ENCODE data around the gene MAP1LC3B.

MAP1LC3B gene

GRCh38 chr16:87411375-87412271 is 19.5 kb downstream of the MAP1LC3B start:
- DNase-seq: no peak

- no peak for DNase-seq
Measured at GRCh38 chr16:87412371-87412995, 20.3 kb downstream of the MAP1LC3B start.

DNA sequence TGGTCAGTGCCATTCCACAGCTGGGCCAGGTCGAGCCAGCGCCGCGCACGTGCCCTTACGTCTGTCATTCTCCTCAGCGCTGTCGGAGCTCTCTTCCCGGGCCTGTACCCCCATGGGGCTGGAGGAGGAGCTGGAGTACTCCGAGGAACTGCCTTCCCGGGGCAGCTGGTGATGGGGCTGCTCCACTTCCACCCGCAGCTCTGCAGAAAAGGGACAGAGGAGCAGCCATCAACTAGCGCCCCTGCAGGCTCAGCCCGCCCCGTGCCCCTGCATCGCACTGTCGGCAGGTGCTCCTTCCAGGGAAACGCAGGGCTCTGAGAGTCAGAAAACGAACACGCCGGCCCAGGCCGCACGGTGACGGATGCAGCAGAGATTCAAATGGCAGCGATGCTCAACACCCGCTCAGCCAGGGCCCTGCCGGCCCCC is 20.9 kb downstream of the MAP1LC3B start:
- DNase-seq: no peak

GRCh38 chr16:87414251-87414680 is 22.1 kb downstream of the MAP1LC3B start:
- DNase-seq: no peak

DNA sequence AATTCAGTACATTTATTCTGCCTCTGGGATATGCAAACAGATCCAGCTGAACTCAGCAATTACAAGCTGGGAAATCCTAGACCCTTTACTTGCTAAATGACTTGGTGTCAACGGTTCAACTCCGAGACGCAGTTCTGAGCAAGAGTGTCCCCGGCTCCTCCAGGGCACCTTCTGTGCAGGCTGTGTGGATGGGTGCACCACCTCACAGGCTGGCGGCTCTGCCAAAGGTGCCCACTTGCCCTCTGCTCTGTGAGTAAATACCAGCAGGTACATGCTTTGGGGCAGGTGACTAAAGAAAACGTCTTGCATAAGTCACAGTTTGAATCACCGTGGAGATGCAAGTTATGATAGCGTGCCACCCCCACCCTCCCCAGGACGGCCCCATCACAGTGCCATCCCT is 23.3 kb downstream of the MAP1LC3B start:
- DNase-seq: no peak

- no peak for DNase-seq
Measured at GRCh38 chr16:87416826-87417527, 24.8 kb downstream of the MAP1LC3B start.

GRCh38 chr16:87417528-87417910 is 25.4 kb downstream of the MAP1LC3B start:
- DNase-seq: no peak

GRCh38 chr16:87418216-87418615 is 26.1 kb downstream of the MAP1LC3B start:
- no peak for DNase-seq

DNA sequence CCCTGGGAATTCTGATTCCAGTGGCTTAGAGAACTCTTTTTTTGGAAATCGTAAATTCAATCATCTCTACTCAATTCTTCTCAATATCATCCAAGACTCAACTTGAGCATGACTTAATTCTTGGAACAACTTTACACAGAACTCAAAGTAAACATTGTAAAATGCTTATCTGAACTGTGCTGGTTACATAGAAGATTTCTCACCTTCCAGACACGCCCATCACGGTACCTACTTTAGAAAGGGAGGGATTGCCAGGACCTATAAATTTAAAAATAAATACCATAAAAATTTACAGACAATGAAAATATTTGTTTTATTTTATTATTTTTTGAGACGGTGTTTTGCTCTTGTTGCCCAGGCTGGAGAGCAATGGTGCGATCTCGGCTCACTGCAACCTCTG is 26.5 kb downstream of the MAP1LC3B start:
- DNase-seq: no peak

DNA sequence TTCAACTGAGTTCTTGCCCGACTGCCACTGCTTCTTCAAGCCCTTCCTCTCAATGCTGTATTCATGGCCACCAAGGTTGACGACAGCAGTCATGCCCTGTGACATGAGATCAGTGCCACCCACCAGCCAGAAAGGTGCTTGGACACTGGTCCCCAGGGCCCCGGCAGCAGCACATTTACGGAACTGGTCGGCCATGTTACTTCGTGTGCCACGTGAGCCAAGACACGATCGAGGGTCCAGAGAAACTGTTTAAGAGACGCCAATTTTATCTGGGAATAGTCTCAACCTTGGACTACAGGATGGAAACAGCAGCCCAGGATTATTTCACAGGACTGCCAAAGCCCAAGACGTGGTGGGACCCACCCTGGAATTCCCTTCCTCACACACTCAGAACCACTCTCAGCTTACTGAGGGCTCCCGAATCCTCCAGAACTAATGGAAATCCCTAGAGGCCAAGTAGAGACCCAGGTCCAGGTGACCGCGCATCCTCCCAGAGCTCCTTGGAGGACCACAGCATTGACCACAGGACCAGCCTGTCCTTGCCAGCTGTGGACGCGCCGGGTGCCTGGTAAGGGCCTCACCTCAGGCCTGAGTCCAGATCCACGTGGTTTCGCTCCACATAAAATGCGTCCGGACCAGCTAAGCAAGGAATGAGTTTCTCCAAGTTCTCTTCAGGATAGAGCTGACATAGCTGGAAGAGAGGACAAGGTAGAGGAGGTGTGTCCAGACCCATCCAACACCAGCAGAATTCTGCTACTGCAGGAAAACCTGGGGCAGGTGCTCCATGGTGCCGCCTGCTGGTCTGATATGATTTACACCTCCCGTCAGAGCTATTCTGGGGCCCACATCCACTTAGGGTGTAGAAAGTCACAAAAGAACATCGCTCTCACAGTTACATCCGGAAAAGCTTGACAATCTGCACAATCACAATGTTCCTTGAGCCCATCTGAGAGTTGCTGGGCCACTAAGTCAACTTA is 28.2 kb downstream of the MAP1LC3B start:
- DNase-seq: no peak

DNA sequence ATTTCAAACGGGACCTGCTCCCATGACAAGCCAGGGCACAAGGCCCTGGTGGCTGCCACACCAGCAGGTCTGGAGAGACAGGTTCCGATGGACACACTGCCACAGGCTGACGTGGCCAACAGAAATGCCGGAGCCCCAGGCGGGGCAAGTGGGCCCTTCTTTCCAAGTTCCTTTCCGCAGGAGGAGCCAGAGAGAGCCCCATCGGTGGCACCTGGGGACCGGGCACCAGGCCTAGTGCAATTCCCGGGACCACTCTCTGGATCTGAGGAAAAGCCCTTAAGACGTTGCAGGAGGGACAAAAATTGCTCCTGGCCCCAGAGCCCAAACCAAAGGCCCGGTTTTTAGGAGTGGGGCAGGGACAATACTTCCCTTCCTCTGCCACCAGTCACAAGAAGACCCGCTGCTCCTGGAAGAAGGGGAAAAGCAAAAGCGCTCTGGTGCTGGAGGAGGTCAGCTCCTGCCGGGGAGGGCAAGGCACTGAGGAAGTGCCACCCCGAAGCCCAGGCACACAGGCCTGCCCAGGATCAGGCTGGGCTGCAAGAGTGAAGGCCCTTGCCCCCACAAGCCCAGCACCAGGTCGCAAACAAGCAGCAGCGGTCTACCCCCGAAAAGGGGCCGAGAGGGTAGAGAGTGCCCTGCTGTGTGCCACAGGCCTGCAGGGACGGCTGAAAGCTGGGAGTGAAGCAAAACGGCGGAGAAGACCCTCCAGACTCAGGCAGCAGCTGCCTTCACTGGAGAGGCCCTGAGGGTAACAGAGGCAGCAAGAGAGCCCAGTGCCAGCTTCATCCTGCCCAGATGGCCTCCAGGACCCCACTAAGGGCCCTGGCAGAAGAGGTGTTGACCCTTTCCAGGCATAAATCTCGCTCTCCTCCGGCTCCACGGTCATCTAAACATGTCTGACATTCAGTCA is 29.1 kb downstream of the MAP1LC3B start:
- DNase-seq: no peak

GRCh38 chr16:87422106-87422505 is 30.0 kb downstream of the MAP1LC3B start:
- no peak for DNase-seq

DNA sequence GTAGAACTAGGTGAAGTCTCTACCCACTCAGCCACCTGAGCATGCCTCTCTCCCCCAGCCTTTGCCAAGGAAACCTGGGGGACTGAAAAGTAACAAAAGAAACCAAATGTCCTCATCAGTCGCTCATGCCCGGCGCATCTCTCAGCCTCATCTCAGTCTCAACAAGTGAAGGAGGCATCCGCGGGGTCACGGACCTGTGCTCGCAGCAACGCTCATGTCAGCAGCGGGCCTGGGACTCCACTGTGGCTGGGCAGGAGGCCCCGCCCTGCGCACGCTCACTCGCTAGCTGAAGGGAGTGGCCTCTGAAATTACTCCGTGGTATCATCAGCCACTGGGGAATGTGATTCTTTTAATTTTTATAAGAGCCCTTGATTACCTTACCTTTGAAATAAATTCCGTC is 31.3 kb downstream of the MAP1LC3B start:
- DNase-seq: no peak

DNA sequence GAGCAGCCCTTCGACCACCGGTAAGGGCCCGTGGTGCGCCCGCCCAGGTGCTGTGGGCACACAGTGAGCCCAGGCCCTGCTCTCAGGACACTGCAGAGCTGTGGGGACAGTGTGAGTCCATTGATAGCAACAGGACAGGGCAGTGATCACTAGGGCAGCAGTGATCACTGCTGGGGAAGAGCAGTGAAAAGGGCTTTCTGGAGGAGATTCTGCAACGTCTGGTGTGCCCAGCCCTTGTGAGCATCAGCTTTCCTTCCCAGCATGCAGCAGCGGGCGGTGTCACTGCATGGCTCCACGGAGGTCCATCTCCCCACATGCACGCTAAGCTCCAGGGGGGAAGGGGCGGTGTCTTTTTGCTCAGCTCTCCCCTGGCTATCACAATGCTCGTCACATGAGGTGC is 32.1 kb downstream of the MAP1LC3B start:
- no peak for DNase-seq

- no peak for DNase-seq
Measured at GRCh38 chr16:87425941-87426340, 33.8 kb downstream of the MAP1LC3B start.

GRCh38 chr16:87426423-87427215 is 34.5 kb downstream of the MAP1LC3B start:
- DNase-seq: no peak

GRCh38 chr16:87431926-87432325 is 39.8 kb downstream of the MAP1LC3B start:
- no peak for DNase-seq

- no peak for DNase-seq
Measured at GRCh38 chr16:87432330-87432915, 40.3 kb downstream of the MAP1LC3B start.

- no peak for DNase-seq
Measured at GRCh38 chr16:87434146-87434667, 42.1 kb downstream of the MAP1LC3B start.
